OCI-LY1 (cell line): ENCODE results near the gene FAM120A.

Source experiments
- H2AFZ ChIP-seq: fragments of 200-600 bp; sonication (generic), shearing (Covaris generic); 2 replicates; pipeline ENCODE4 v1.6.0; 2014; ENCODE audit warnings: antibody characterized with exemption, mild to moderate bottlenecking, low read length
- H3F3A ChIP-seq: fragments of 200-600 bp; sonication (generic), shearing (Covaris generic); 2 replicates; pipeline ENCODE4 v1.6.0; 2014; ENCODE audit warnings: mild to moderate bottlenecking, antibody characterized with exemption, low read length, moderate library complexity; ENCODE audit not compliant: insufficient read depth
- H3K27ac ChIP-seq: fragments of 200-600 bp; sonication (generic); 2 replicates; pipeline ENCODE4 v1.5.1; 2014; ENCODE audit warnings: low read length, mixed run types, mild to moderate bottlenecking, low read depth; ENCODE audit not compliant: poor library complexity, severe bottlenecking
- H3K27me3 ChIP-seq: fragments of 200-600 bp; sonication (generic); 2 replicates; pipeline ENCODE4 v1.6.0; 2014; ENCODE audit warnings: antibody characterized with exemption, mild to moderate bottlenecking, low read length, moderate library complexity; ENCODE audit not compliant: insufficient read depth
- H3K36me3 ChIP-seq: fragments of 200-600 bp; sonication (generic); 2 replicates; pipeline ENCODE4 v1.6.1; 2014; ENCODE audit warnings: mild to moderate bottlenecking, antibody characterized with exemption, low read length, moderate library complexity, mixed read lengths; ENCODE audit not compliant: insufficient read depth
- H3K4me1 ChIP-seq: fragments of 200-600 bp; sonication (generic); 2 replicates; pipeline ENCODE4 v1.5.1; 2014; ENCODE audit warnings: mild to moderate bottlenecking, low read length, moderate library complexity; ENCODE audit not compliant: insufficient read depth, severe bottlenecking
- H3K4me2 ChIP-seq: fragments of 200-600 bp; sonication (generic), shearing (Covaris generic); 2 replicates; pipeline ENCODE4 v1.6.1; 2014; ENCODE audit warnings: low read length
- H3K4me3 ChIP-seq: fragments of 200-600 bp; sonication (generic); 2 replicates; pipeline ENCODE4 v1.5.1; 2014; ENCODE audit warnings: low read length, low read depth, mild to moderate bottlenecking, mixed read lengths; ENCODE audit not compliant: poor library complexity, severe bottlenecking
- H3K79me2 ChIP-seq: fragments of 200-600 bp; shearing (Covaris generic); 2 replicates; pipeline ENCODE4 v1.6.1; 2016; ENCODE audit warnings: mixed run types, low read length, mixed read lengths; ENCODE audit not compliant: insufficient read depth
- H3K9ac ChIP-seq: fragments of 200-600 bp; sonication (generic), shearing (Covaris generic); 2 replicates; pipeline ENCODE4 v1.6.1; 2014; ENCODE audit warnings: mild to moderate bottlenecking, low read length, mixed read lengths
- H3K9me2 ChIP-seq: fragments of 200-600 bp; sonication (generic), shearing (Covaris generic); 2 replicates; pipeline ENCODE4 v1.6.1; 2014; ENCODE audit warnings: low read depth, mild to moderate bottlenecking, low read length, mixed read lengths
- H3K9me3 ChIP-seq: fragments of 200-600 bp; shearing (Covaris generic); 2 replicates; pipeline ENCODE4 v1.6.1; 2014; ENCODE audit warnings: low read length, mixed read lengths
- H4K20me1 ChIP-seq: fragments of 200-600 bp; sonication (generic), shearing (Covaris generic); 2 replicates; pipeline ENCODE4 v1.6.0; 2016; ENCODE audit warnings: mild to moderate bottlenecking, low read length; ENCODE audit not compliant: insufficient read depth
- EZH2 ChIP-seq: fragments of 200-600 bp; sonication (generic), shearing (Covaris generic); IDR thresholded peaks from 2 replicates; pipeline ENCODE4 v1.8.0; 2017; ENCODE audit warnings: borderline replicate concordance, mixed run types, mild to moderate bottlenecking, antibody characterized with exemption, low read length, moderate library complexity, mixed read lengths
- TF ChIP-seq, protein P1 (sequence below): fragments of 200-600 bp; sonication (generic), shearing (Covaris generic); IDR thresholded peaks from 2 replicates; pipeline ENCODE4 v1.5.1; 2017; ENCODE audit warnings: mild to moderate bottlenecking, antibody characterized with exemption, low read length, moderate library complexity, mixed read lengths

FAM120A gene

DNA sequence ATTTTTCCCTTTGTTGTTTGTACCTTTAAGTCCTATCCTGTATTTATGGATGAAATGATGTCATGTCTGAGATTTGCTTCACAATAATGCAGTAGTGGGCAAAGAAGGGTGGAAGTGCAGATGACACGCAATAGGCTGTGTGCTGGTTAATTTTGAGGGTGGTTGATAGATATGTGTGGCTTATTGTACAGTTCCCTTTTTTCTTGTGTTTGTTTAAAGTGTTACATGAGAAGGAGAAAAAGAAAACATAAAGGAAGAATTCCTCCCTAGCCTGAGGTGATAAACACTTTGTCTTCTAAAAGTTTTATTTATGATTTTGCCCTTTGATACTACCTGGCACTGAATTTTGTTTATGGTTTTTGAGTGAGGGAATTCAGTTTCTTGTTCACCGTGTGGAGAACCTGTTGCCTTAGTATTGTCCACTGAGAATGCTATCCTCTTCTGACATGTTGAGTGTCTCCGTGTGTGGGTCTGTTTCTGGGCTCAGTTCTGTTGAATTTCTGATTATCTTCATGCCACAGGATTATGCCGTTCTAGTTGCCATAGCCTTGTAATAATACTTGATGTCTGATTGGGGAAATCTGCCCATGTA, 54.2 kb downstream of the FAM120A start:
- Histone ChIP-seq H3K36me3 (peaks cover 47% of the 10 kb centered on the region), H3K27ac (peak overlapping the region; percentile 21), H3K4me3 (no peak overlapping the region), H4K20me1 (no peaks in the 10 kb centered on the region), H2AFZ (no peak overlapping the region), H3K9me2 (no peaks in the 10 kb centered on the region), H3K4me1 (peaks cover 37% of the 10 kb centered on the region), H3K9ac (no peak overlapping the region), H3F3A (no peaks in the 10 kb centered on the region), H3K9me3 (no peaks in the 10 kb centered on the region), H3K27me3 (no peaks in the 10 kb centered on the region), H3K79me2 (peaks cover 11% of the 10 kb centered on the region), H3K4me2 (no peak overlapping the region)
- TF ChIP-seq, protein P1, sequence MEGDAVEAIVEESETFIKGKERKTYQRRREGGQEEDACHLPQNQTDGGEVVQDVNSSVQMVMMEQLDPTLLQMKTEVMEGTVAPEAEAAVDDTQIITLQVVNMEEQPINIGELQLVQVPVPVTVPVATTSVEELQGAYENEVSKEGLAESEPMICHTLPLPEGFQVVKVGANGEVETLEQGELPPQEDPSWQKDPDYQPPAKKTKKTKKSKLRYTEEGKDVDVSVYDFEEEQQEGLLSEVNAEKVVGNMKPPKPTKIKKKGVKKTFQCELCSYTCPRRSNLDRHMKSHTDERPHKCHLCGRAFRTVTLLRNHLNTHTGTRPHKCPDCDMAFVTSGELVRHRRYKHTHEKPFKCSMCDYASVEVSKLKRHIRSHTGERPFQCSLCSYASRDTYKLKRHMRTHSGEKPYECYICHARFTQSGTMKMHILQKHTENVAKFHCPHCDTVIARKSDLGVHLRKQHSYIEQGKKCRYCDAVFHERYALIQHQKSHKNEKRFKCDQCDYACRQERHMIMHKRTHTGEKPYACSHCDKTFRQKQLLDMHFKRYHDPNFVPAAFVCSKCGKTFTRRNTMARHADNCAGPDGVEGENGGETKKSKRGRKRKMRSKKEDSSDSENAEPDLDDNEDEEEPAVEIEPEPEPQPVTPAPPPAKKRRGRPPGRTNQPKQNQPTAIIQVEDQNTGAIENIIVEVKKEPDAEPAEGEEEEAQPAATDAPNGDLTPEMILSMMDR, result no peak
- no peak for TF ChIP-seq EZH2

DNA sequence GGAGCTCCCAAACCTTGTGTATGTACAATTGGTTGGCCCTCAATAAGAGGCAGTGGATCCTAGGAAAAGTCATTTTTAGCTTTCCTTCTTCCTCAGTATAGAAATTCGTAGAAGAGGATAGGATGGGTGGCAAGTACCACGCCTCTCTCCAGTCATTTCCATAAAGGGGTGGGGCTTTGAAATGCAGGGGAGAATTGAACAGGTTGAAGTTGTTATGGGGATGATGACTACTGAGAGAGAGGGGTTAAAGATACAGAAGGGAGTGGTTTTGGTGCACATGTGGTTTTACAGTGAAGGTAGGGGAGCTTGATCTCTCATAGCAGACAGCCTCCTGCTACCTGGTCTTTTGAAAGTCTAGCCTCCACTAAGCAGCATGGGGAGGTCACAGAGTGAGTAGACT, 56.3 kb downstream of the FAM120A start:
- Histone ChIP-seq H3K79me2 (peaks cover 17% of the 10 kb centered on the region), H2AFZ (no peak overlapping the region), H3K9ac (no peak overlapping the region), H3K27me3 (no peaks in the 10 kb centered on the region), H3K9me2 (no peaks in the 10 kb centered on the region), H3K4me1 (peaks cover 46% of the 10 kb centered on the region), H3K4me3 (no peak overlapping the region), H4K20me1 (no peaks in the 10 kb centered on the region), H3K4me2 (no peak overlapping the region), H3K27ac (no peak overlapping the region), H3K36me3 (peaks cover 26% of the 10 kb centered on the region), H3F3A (no peaks in the 10 kb centered on the region), H3K9me3 (no peaks in the 10 kb centered on the region)
- no peak for TF ChIP-seq EZH2
- TF ChIP-seq, protein P1, result no peak

DNA sequence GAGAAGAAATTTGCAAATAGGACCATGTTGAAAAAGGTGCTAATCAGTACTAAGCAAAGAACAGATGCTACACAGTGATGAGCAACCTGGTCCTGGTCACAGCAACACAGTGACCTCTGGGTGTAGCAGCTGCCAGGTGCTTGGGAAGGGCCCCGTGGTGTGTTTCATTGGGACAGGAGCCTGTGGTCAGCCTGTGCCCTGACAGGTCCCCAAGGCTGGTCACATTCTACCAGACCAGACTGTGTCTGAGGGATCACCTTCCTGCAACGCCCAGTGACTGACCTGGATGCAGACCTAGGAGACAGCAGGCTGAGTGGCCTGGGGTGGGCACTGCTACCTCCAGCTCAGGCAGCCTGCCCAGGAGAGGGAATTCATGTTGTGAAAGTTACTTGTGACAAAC, 56.7 kb downstream of the FAM120A start:
- no peak for TF ChIP-seq EZH2
- TF ChIP-seq, protein P1, result no peak
- H3K36me3 ChIP-seq, result peaks cover 26% of the 10 kb centered on the region
- H3K4me3 ChIP-seq, result no peak overlapping the region
- H3K27ac ChIP-seq, result no peak overlapping the region
- H3K9me2 ChIP-seq, result no peaks in the 10 kb centered on the region
- no peak overlapping the region for H3K4me2 ChIP-seq
- no peaks in the 10 kb centered on the region for H3K27me3 ChIP-seq
- H4K20me1 ChIP-seq, result no peaks in the 10 kb centered on the region
- H3F3A ChIP-seq, result no peaks in the 10 kb centered on the region
- H2AFZ ChIP-seq, result no peak overlapping the region
- peaks cover 46% of the 10 kb centered on the region for H3K4me1 ChIP-seq
- H3K9me3 ChIP-seq, result no peaks in the 10 kb centered on the region
- H3K9ac ChIP-seq, result no peak overlapping the region
- H3K79me2 ChIP-seq, result peaks cover 21% of the 10 kb centered on the region
